ENCODE results near the gene UACA. TPM values are rescaled to one million over a fixed set of nuclear protein-coding genes. Genes with fewer than 3 reads are reported as not detected.
"Not testable (repeated sequence)": the region's sequence is repeated elsewhere in the genome, so short reads cannot be mapped to it uniquely, and the experiment has no call there.

Gene UACA
- total RNA-seq, 1 experiment from 2014 or later = 37.6 TPM

DNA sequence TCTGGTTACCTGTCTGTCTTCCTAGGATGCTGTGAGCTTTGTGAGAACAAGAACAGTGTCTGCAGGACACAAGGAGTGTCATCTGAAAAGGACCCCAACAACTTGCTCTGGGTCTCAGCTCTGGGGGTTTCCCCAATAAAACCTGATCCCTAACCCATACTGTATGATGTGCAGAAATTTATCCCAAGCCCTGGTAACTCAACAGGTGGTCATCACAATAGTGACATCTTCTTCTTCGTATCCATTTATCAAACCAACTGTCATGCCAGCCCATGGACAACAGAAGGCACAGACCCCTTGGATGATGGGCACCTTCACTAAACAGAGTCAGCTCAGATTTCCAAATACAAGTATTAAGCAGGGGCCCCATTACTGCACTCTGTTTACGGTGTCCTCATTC lies 127.5 kb downstream of the UACA start:
- Histone ChIP-seq H3K27me3 (no peaks in the 10 kb centered on the region), H3K9me3 (no peaks in the 10 kb centered on the region), H3K4me3 (no peak overlapping the region), H3K36me3 (no peaks in the 10 kb centered on the region)
- no peak for DNase-seq

DNA sequence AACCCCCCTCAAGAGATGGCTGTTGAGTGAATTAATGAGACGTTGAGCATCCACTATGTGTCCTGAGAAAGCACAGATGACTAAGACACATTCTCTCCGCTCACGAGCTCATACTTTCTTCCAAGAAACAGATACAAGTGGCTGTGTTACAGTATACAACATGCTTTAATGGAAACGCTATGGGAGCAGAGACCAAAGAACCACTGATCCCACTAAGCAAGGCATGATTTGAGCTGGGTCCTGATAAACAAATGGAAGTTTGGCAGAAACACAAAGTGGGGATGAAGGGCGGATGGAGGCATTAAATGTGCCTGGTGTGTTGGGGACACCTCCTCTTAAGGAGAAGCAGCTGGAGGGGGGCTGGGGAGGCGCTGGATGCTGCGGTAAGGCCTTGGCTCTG lies 129.4 kb downstream of the UACA start:
- DNase-seq = no peak
- Histone ChIP-seq H3K4me3 (no peak overlapping the region), H3K27me3 (no peaks in the 10 kb centered on the region), H3K9me3 (no peaks in the 10 kb centered on the region), H3K36me3 (no peaks in the 10 kb centered on the region)

DNA sequence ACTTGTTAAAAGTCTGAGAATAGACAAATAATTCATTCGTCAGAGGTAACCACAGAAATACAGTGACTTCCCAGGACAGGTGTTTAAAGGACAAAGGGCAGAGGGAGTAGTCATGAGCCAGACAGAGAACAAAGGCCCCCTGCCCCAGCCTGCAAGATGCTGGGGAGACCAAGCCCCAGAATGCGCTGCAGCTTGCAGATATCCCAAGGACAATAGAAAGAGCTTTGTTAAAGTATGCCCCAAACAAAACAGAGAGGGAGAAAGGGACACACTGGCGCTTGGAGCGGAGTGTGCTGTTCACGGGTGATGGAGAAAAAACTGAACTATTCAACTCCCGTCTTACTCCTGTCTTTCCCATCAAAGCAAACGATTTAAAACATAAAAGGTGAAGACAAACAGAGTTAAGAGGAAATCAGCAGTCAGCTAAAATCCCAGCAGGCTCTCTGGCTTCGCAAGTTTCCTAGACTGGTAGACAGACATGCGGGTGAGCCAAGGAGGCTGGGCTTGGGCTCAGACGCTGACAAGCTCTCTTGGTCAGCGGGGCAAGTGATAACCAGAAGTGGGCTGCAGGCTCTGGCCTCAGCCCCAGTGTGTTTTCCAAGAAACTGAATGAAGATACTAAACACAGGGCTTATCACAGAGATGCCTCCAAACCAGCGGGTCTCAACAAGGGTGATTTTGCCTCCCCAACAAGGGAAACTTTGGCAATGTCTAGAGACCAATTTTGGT lies 130.1 kb downstream of the UACA start:
- no peaks in the 10 kb centered on the region for H3K9me3 ChIP-seq
- H3K4me3 ChIP-seq = no peak overlapping the region
- no peaks in the 10 kb centered on the region for H3K36me3 ChIP-seq
- no peaks in the 10 kb centered on the region for H3K27me3 ChIP-seq
- no peak for DNase-seq

DNA sequence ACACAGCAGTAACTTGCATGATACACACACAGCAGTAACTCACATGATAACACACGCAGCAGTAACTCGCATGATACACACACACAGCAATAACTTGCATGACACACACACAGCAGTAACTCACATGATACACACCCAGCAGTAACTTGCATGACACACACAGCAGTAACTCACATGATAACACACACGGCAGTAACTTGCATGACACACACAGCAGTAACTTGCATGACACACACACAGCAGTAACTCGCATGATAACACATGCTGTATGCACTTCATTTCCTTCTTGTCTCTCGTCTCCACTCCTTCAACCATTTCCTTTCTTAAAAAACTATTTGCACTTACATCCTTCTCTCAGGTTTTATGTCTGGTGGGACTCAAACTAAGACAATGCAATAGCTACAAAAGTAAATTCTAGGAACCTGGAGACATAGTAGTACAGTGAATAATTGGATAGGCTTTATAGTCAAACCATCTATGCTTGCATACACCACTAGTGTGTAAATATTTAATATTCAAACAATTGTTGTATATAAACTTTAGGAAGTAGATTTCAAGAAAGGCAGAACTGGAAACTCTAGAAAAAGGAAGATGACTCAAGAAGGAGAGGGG lies 130.8 kb downstream of the UACA start:
- DNase-seq = no peak
- H3K9me3 ChIP-seq = no peaks in the 10 kb centered on the region
- H3K36me3 ChIP-seq = no peaks in the 10 kb centered on the region
- no peak overlapping the region for H3K4me3 ChIP-seq
- H3K27me3 ChIP-seq = no peaks in the 10 kb centered on the region

DNA sequence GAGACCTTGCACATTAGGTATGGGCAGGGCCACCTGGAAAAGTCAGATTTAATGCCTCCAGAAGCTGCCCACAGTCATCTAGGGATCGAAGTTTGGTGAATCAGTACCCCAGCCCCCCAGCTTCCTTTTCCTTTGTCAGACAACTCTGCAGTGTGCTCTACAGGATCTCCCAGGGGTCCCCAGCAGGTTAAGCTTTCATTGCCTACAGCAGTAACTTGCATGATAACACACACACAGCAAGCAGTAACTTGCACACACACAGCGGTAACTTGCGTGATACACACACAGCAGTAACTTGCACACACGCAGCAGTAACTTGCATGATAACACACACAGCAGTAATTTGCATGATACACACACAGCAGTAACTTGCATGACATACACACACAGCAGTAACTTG lies 131.3 kb downstream of the UACA start:
- Histone ChIP-seq H3K4me3 (no peak overlapping the region), H3K9me3 (no peaks in the 10 kb centered on the region)

DNA sequence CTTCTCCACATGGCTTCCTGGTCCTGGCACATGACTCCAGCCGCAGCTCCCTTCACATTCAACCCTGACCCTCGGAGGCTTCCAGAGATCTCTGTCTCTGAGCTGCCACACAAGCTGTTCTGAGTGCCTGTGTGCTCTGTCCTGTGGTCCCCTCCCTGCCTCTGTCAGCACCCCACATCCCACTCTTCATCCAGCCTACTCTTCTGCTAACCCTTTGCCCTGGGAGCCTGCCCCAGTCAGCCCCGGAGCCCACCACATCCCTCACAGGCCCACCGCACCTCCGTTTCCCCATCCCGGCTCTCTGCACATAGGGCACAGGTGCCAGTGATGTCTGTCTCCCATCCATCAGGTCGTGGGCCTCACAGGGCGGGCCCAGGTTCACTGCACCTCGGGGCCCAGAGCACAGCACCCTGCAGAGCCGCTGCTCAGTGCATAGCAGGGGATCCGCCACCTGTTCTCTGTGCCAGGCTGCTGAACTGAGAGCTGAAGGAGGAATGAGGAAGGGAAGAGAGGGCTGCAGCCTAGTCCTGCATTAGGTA lies 133.6 kb downstream of the UACA start:
- Histone ChIP-seq H3K27me3 (no peaks in the 10 kb centered on the region), H3K4me3 (no peak overlapping the region), H3K36me3 (no peaks in the 10 kb centered on the region), H3K9me3 (no peaks in the 10 kb centered on the region)
- no peak for DNase-seq

More for the DNA sequence above, 131.3 kb downstream of the UACA start:
- DNase-seq = no peak
- no peaks in the 10 kb centered on the region for H3K36me3 ChIP-seq
- no peaks in the 10 kb centered on the region for H3K27me3 ChIP-seq

DNA sequence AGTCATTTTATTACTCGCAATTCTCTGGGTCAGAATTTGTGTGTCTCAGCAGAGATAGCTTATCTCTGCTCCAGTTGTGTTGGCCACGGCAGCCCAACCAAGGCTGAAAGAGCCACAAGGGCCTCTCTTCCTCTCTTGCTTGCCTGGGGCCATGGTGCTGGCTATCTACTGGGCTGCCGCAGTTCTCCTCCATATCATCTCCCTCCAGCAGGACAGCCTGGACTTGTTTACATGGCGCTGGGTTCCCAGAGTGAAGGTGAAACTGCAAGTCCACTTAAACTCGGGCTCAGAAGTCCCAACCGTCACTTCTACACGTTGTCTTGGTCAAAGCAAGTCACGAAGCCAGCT lies 134.8 kb downstream of the UACA start:
- H3K36me3 ChIP-seq = no peaks in the 10 kb centered on the region
- H3K9me3 ChIP-seq = peaks cover 2% of the 10 kb centered on the region; the same call in 1 of the 2 replicates
- H3K27me3 ChIP-seq = no peaks in the 10 kb centered on the region
- no peak for DNase-seq
- H3K4me3 ChIP-seq = no peak overlapping the region

DNA sequence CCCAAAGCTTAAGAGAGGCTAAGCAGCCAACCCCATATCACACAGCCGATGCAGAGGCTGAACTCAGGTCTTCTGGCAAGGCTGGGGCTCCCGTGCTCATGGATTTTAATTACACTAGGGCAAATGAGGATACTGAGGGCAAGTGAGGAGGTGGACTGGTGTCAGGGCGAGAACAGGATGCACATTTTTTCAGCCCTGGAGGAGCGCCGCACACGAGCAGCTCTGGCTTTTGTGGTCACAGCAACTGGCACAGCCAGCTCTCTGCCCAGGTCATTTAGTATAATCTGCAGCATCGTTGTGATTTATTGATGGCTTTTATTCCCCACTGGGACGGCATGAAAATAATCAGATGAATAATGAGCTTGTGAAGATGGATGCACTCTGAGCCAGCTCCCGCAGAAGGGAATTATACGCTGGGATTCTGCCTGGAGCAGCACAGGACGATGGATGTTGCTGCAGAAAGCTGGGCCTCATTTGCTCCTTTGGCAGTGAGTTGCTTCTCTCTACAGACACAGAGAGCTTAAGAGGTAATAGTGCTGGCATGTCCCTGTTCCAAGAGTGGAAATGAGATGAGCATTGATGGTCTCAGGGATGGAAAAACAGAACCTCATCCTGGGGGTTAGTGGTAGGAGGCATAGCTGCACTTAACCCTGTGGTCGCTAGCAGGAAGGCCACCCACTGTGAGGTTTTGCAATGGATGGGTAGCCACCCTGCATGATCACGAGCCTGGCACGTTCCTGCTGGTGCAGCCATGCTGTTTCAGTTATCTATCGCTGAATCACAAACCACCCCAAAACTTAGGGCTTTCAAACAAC lies 135.4 kb downstream of the UACA start:
- peaks cover 2% of the 10 kb centered on the region; the same call in 1 of the 2 replicates for H3K9me3 ChIP-seq
- DNase-seq = peak; percentile 92
- H3K4me3 ChIP-seq = no peak overlapping the region
- H3K36me3 ChIP-seq = no peaks in the 10 kb centered on the region
- no peaks in the 10 kb centered on the region for H3K27me3 ChIP-seq

DNA sequence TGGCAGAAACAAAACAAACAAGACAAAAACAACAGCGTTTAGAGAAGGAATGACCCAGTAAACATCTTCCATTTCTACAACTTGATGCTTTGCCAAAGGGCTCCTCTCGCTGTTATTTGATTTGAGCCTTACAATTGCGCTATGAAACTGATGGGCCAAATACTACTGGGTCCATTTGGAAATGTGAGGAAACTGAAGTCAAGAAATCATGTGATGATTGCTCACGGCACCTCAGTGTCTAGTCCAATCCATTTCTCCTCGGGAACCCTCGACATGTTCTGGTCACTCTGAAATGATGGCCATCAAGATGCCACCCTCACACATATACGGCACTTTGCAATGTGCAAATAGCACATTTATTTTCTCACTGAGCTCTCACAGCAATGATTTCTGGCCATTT lies 136.0 kb downstream of the UACA start:
- H3K4me3 ChIP-seq = no peak overlapping the region
- H3K9me3 ChIP-seq = peaks cover 7% of the 10 kb centered on the region; the same call in 1 of the 2 replicates
- H3K27me3 ChIP-seq = no peaks in the 10 kb centered on the region
- no peak for DNase-seq
- H3K36me3 ChIP-seq = no peaks in the 10 kb centered on the region

DNA sequence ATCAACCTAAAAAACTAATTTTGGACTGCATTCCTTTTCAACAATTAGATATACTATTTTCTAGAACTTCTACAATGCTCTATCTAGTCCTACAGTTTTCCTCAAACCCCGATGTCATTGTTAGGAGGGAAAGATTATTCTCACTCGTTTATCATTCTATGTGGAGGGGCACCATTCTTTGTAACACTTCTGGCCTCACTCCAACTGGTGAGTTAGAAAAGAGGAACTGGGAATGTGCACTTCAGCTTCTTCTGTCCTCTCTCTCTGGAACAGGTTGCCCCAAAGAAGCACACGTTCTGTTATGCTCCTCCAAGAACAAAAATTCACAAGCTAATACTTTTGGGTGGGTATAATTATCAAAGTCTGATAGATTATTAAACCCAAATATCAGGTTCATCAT lies 137.9 kb downstream of the UACA start:
- no peak for DNase-seq
- H3K9me3 ChIP-seq = peaks cover 9% of the 10 kb centered on the region; the same call in 1 of the 2 replicates
- H3K36me3 ChIP-seq = no peaks in the 10 kb centered on the region

DNA sequence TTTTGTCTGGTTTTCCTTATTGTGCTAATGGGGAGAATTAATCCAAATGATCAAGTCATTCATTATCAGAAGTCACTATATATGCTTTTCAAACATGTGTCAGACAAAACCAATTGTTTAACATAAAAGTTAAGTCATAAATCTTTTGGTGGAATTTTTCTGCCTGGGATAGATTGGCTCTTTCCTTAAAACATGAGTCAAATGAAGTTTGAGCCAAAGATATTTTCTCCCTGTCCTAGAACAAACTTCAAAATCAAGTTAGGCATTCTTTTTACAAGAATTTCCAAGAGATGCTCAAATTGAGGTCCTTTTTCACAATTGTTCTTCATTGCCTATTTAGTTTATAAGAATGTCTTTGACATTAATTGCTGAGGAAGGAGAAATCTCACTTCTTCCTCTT lies 138.3 kb downstream of the UACA start:
- Histone ChIP-seq H3K9me3 (peaks cover 11% of the 10 kb centered on the region; the same call in 1 of the 2 replicates), H3K36me3 (no peaks in the 10 kb centered on the region), H3K27me3 (no peaks in the 10 kb centered on the region), H3K4me3 (no peak overlapping the region)
- no peak for DNase-seq

More for the DNA sequence above, 137.9 kb downstream of the UACA start:
- Histone ChIP-seq H3K4me3 (no peak overlapping the region), H3K27me3 (no peaks in the 10 kb centered on the region)

DNA sequence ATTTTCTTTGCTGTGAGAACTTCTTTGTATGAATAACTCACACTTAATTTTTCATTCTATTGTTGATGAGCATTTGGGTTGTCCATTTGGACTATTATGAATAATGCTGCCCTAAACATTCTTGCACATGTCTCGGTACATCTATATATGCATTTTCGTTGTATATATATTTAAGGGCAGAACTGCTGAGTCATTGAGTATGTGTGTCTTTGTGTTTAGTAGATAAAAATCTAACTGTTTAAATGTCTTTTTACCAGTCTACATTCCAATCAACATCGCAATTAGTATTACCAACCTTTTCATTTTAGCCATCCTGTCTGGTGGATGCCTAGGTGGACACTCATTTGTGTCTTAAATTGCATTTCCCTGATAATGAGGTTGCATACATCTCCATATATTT lies 144.4 kb downstream of the UACA start:
- Histone ChIP-seq H3K27me3 (no peaks in the 10 kb centered on the region), H3K4me3 (no peak overlapping the region), H3K9me3 (peaks cover 11% of the 10 kb centered on the region; the same call in 1 of the 2 replicates), H3K36me3 (no peaks in the 10 kb centered on the region)
- DNase-seq = no peak

DNA sequence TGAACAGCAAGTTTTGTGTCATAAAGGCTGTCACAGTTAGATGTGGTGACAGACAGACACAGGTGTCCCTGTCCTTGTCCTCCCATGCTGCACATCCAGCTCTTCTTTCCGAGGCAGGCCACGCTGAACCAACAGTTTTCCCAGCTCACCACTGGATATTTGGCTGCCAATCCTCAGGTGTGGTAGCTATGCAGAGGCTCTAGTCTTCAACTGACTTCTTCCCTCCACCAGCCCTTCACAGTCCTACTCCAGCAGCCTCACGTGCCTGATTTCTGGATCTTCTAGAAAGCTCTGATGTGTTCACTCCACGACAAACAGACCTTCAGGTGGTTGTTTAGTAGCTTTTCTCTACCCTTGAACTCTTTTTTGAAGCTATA lies 145.5 kb downstream of the UACA start:
- DNase-seq = no peak
- no peaks in the 10 kb centered on the region for H3K36me3 ChIP-seq
- peaks cover 9% of the 10 kb centered on the region; the same call in 1 of the 2 replicates for H3K9me3 ChIP-seq
- no peak overlapping the region for H3K4me3 ChIP-seq
- H3K27me3 ChIP-seq = no peaks in the 10 kb centered on the region

DNA sequence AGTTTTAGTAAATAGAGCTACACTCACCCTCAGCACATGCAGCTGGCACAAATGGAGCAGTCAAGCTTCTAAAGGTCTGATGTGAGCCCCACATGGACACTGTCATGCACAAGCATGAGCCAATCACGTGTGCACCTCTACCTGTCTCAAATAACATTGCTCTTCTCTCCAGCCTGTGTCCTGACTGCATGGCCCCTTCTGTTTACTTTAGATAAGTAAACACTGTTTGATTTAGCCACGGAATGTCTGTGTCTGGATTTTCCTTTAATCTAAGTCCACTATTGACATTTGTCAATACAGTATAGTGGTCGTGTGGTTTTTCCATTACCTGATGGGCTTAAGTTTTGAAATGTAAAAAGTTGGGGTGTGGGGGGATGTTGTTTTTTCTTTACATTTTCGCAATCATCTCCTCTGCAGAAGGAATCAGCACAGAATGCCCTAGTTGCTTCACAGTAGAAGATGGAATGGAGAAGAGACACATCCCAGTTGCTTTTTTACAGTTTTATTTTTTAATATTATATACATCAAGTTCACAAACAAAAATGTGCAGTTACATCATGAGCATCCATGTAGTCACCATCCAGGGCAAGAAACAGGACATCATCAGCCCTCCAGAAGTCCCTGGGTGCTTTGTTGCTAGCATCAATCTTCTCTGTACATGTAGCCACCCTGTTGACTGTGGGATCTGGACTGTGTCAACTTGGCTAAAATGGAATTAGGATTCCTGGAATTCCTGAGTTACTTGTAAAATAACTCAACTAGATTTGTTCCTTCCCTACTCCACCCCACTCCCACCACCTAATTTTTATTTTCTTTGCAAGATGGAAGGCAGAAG lies 146.1 kb downstream of the UACA start:
- Histone ChIP-seq H3K9me3 (peaks cover 4% of the 10 kb centered on the region; the same call in 1 of the 2 replicates), H3K36me3 (no peaks in the 10 kb centered on the region), H3K4me3 (no peak overlapping the region), H3K27me3 (no peaks in the 10 kb centered on the region)
- DNase-seq = no peak

DNA sequence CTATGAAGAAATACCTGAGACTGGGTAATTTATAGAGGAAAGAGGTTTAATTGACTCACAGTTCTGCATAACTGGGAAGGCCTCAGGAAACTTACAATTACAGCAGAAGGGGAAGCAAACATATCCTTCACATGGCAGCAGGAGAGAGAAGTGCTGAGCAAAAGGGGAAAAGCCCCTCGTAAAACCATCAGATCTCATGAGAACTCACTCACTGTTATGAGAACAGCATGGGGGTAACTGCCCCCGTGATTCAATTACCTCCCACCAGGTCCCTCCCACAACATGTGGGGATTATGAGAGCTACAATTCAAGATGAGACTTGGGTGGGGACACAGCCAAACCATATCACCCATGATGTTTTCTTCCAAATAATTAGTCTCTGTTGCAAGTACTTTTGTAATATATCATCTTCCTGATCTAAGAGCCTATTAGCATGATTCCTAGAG lies 147.0 kb downstream of the UACA start:
- not testable (repeated sequence) for H3K9me3 ChIP-seq, H3K27me3 ChIP-seq, H3K4me3 ChIP-seq, H3K36me3 ChIP-seq, DNase-seq

Measured in MG63 (cell line).